GM13977 (cell line): ENCODE results near the gene GSTCD.
"Not testable (repeated sequence)": the region's sequence is repeated elsewhere in the genome, so short reads cannot be mapped to it uniquely, and the experiment has no call there.

Experiments used
- DNase-seq: peaks from one replicate; pipeline ENCODE4 v3.0.0; 2012; ENCODE audit warnings: low spot score
- in situ Hi-C: fragments of 300-500 bp; cut with MboI; formaldehyde crosslinking; loops from one replicate; pipeline ENCODE4 v1.12.0; 2022; ENCODE audit warnings: low sequenced_read_pairs, low pct_unique_long_range_greater_than_20kb, mixed read lengths, inconsistent platforms; ENCODE audit not compliant: unreplicated experiment
- TF ChIP-seq, protein P1 (sequence below): IDR thresholded peaks from 2 replicates; pipeline ENCODE4 v1.5.1; 2012; ENCODE audit warnings: mild to moderate bottlenecking, control low read depth; ENCODE audit not compliant: insufficient read depth; ENCODE audit errors: extremely low read depth, missing control alignments

The GSTCD gene

DNA sequence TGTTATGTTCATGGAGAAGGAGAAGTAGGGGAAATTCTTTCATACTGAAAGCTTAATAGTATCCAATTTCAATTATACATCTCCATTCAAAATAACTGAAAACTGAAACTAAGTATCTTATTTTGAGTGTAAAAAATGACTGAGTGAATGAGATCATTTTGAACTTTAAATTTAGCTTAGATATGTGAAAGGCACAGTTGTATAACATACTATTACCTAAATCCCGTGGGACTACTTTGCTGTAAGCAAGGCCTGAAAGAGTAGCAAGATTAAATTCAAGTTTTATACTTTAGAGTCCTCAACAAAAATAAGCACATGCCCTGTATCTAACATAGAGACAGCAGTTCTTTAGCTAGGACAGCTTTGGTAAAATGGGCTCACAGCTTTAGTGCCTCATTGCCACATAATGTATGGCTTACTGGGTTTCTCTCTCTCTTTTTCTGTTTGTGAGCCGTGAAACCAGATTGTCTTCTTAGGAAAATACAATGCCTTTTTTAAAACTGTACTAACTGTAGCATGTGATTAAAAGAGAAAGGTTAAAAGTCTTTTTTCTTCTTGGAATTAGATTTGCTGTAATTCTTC, 43.2 kb downstream of the GSTCD start:
- DNase-seq, result no peak
- TF ChIP-seq, protein P1, sequence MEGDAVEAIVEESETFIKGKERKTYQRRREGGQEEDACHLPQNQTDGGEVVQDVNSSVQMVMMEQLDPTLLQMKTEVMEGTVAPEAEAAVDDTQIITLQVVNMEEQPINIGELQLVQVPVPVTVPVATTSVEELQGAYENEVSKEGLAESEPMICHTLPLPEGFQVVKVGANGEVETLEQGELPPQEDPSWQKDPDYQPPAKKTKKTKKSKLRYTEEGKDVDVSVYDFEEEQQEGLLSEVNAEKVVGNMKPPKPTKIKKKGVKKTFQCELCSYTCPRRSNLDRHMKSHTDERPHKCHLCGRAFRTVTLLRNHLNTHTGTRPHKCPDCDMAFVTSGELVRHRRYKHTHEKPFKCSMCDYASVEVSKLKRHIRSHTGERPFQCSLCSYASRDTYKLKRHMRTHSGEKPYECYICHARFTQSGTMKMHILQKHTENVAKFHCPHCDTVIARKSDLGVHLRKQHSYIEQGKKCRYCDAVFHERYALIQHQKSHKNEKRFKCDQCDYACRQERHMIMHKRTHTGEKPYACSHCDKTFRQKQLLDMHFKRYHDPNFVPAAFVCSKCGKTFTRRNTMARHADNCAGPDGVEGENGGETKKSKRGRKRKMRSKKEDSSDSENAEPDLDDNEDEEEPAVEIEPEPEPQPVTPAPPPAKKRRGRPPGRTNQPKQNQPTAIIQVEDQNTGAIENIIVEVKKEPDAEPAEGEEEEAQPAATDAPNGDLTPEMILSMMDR, result no peak
- in situ Hi-C loops, result no loop called here

DNA sequence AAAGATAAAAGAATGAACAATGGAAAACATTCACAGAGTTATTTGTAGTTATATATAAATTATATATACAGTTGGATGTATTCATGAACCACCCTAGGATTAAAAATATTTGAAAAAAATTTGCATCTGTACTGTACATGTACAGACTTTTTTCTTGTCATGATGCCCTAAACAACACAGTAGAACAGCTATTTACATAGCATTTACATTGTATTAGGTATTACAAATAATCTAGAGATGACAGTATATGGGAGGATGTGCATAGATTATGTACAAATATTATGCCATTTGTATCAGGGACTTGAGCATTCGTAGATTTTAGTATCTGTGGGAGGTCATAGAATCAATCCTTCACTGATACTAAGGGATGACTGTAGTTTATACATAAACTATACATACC, 44.8 kb downstream of the GSTCD start:
- in situ Hi-C loops, result no loop called here
- DNase-seq, result no peak
- TF ChIP-seq, protein P1, result no peak

DNA sequence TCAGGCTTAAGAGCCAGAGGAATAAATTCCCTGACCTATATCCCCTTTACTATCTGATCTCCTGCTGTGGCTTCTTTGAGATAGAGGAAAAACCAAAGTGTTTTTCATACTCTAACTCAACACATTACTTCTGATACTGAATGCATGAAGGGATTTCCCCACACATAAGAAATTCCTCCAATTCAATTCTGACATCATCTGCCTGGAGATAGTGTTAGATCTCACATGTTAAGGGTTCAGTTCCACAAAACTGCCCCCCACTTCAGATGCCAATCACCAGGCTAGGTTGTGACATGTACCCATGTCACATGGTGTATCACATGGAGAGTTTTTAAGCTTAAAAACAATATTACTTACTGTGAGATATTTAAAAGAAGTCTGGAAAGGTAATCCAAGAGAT, 46.8 kb downstream of the GSTCD start:
- DNase-seq, result no peak
- TF ChIP-seq, protein P1, result no peak
- in situ Hi-C loops, result no loop called here

DNA sequence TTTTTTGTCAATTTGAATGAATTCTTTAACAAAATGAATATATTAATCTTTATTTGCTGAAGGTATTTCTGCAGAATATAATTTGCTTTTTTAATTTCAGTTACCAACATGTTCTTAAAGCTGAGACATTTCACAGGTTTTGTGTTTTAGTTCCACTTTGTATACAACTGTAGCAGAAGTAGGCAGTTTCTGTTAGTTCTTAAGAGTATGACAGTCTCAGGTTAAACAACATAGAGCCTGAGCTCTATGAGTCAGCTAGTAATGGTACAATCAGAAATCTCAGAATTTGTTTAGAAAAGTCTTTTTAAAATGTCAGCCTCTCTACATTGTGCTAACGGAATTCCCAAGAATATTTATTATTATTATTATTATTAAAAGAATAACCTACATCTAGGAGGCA, 50.4 kb downstream of the GSTCD start:
- DNase-seq, result no peak
- TF ChIP-seq, protein P1, result no peak
- in situ Hi-C loops, result no loop called here

DNA sequence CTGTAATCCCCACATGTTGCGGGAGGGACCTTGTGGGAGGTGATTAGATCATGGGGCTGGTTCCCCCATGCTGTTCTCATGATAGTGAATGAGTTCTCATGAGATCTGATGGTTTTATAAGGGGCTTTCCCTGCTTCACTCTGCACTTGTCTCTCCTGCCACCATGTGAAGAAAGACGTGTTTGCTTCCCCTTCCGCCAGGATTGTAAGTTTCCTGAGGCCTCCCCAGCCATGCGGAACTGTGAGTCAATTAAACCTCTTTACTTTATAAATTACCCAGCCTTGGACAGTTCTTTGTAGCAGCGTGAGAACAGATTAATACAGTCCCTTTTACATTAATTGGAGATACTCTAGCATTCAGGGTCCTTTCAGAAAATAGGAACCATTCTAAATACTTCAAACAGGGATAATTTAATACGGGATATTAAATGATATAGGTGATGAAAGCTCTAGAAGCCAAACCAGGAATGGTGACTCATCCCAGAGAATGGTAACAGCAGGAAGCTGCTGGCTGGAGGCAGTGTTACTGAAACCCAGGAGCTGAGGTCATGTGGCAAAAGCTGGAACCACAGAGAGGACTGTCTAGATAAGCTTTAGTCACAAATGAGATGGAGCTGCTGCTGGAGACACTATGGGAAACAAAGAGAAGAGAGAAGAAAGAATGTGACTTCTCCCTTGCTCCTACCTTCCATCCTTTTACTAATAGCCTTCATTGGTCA, 57.3 kb downstream of the GSTCD start:
- DNase-seq, result no peak
- in situ Hi-C loops, result no loop called here
- TF ChIP-seq, protein P1, result no peak

DNA sequence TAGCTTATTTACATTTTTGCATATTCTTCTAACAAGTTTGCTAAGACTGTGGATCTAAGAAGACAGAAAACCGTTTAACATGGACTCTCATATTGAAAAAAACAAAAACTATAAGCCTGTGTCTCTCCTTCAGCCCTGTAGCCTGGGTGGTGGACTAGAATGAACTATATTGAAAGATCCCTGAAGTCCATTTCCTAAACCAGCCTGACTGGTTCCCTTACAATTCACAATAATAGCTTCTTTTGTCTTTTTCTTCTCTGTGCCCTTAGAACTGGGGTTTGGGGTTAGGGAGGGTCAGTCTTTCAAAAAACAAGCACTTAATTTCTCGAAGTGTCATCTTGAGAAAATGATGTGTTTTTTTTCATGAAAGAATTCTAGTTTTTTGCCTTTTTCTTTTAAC, 59.0 kb downstream of the GSTCD start:
- in situ Hi-C loops, result no loop called here
- DNase-seq, result no peak
- TF ChIP-seq, protein P1, result no peak

DNA sequence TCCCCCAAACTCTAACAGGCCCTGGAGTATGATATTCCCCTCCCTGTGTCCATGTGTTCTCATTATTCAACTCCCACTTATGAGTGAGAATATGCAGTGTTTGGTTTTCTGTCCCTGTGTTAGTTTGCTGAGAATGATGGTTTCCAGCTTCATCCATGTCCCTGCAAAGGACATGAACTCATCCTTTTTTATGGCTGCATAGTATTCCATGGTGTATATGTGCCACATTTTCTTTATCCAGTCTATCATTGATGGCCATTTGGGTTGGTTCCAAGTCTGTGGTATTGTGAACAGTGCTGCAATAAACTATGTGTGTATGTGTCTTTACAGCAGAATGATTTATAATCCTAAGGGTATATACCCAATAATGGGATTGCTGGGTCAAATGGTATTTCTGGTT, 61.9 kb downstream of the GSTCD start:
- DNase-seq, in situ Hi-C loops: not testable (repeated sequence)

DNA sequence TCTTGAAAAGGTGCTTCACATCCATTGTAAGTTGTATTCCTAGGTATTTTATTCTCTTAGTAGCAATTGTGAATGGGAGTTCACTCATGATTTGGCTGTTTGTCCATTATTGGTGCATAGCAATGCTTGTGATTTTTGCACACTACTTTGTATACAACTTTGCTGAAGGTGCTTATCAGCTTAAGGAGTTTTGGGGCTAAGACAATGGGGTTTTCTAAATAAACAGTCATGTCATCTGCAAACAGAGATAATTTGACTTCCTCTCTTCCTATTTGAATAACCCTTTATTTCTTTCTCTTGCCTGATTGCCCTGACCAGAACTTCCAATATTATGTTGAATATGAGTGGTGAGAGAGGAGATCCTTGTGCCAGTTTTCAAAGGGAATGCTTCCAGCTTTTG, 63.5 kb downstream of the GSTCD start:
- DNase-seq, in situ Hi-C loops: not testable (repeated sequence)

DNA sequence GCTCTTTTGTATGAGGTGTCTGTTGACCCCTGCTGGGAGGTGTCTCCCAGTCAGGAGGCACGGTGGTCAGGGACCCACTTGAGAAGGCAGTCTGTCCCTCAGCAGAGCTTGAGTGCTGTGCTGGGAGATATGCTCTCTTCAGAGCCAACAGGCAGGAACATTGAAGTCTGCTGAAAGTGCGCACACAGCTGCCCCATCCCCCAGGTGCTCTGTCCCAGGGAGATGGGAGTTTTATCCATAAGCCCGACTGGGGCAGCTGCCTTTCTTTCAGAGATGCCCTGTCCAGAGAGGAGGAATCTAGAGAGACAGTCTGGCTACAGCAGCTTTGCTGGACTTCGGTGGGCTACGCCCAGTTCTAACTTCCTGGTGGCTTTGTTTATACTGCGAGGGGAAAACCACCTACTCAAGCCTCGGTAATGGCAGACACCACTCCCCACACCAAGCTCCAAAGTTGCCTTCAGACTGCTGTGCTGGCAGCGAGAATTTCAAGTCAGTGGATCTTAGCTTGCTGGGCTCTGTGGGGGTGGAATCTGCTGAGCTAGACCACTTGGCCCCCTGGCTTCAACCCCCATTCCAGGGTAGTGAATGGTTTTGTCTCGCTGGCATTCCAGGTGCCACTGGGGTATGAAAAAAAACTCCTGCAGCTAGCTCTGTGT, 67.3 kb downstream of the GSTCD start:
- in situ Hi-C loops, DNase-seq: not testable (repeated sequence)
